SK-N-SH treated with all-trans-retinoic acid at 6 μM for 48 hours (cell line): ENCODE data around the gene SP2.

Experiments used
- ATAC-seq: fragments of 200-7000 bp; cut with Tn5 transposase; 3 replicates; pipeline ENCODE4 v1.9.1; 2020; ENCODE audit warnings: mild to moderate bottlenecking, moderate library complexity
- ARNTL ChIP-seq: fragments of 450-650 bp; formaldehyde crosslinking; IDR thresholded peaks from 2 replicates; pipeline ENCODE4 v1.5.0; 2020; ENCODE audit warnings: low read depth, mild to moderate bottlenecking, moderate library complexity, borderline replicate concordance
- BACH2 ChIP-seq: fragments of 250-450 bp; sonication (Bioruptor Pico); IDR thresholded peaks from 2 replicates; pipeline ENCODE4 v1.9.0; 2021; ENCODE audit warnings: mild to moderate bottlenecking, borderline replicate concordance
- CREB5 ChIP-seq: fragments of 250-450 bp; sonication (Bioruptor Pico); IDR thresholded peaks from 2 replicates; pipeline ENCODE4 v1.5.1; 2020; ENCODE audit warnings: low read depth, mild to moderate bottlenecking, moderate library complexity
- CSDC2 ChIP-seq: fragments of 250-450 bp; sonication (Bioruptor Pico); IDR thresholded peaks from 2 replicates; pipeline ENCODE4 v1.5.0; 2020; ENCODE audit warnings: mild to moderate bottlenecking, moderate library complexity
- ESRRG ChIP-seq: fragments of 250-450 bp; sonication (Bioruptor Pico); IDR thresholded peaks from 2 replicates; pipeline ENCODE4 v1.6.1; 2021; ENCODE audit warnings: mild to moderate bottlenecking
- GLIS3 ChIP-seq: fragments of 250-450 bp; sonication (Bioruptor Pico); IDR thresholded peaks from 2 replicates; pipeline ENCODE4 v1.5.0; 2020; ENCODE audit warnings: mild to moderate bottlenecking, moderate library complexity
- ISL1 ChIP-seq: fragments of 250-450 bp; sonication (Bioruptor Pico); IDR thresholded peaks from 2 replicates; pipeline ENCODE4 v2.1.2; 2022; ENCODE audit warnings: mild to moderate bottlenecking, moderate library complexity
- OSR1 ChIP-seq: fragments of 250-450 bp; sonication (Bioruptor Pico); IDR thresholded peaks from 2 replicates; pipeline ENCODE4 v1.8.0; 2022; ENCODE audit warnings: moderate library complexity, mild to moderate bottlenecking, inconsistent platforms
- PATZ1 ChIP-seq: fragments of 250-450 bp; sonication (Bioruptor Pico); IDR thresholded peaks from 2 replicates; pipeline ENCODE4 v1.8.0; 2020; ENCODE audit warnings: mild to moderate bottlenecking, moderate library complexity, borderline replicate concordance
- PPARA ChIP-seq: fragments of 250-450 bp; sonication (Bioruptor Pico); IDR thresholded peaks from 2 replicates; pipeline ENCODE4 v1.5.0; 2020; ENCODE audit warnings: mild to moderate bottlenecking, borderline replicate concordance
- RARB ChIP-seq: fragments of 250-450 bp; sonication (Bioruptor Pico); IDR thresholded peaks from 2 replicates; pipeline ENCODE4 v1.8.0; 2021; ENCODE audit warnings: mild to moderate bottlenecking, moderate library complexity
- TCF4 ChIP-seq: fragments of 250-450 bp; sonication (Bioruptor Pico); IDR thresholded peaks from 2 replicates; pipeline ENCODE4 v1.8.0; 2021; ENCODE audit warnings: mild to moderate bottlenecking, moderate library complexity, borderline replicate concordance
- TOX ChIP-seq: fragments of 250-450 bp; sonication (Bioruptor Pico); IDR thresholded peaks from 2 replicates; pipeline ENCODE4 v1.8.0; 2021; ENCODE audit warnings: mild to moderate bottlenecking, moderate library complexity, borderline replicate concordance
- ZFP3 ChIP-seq: fragments of 250-450 bp; sonication (Bioruptor Pico); IDR thresholded peaks from 2 replicates; pipeline ENCODE4 v1.5.0; 2020; ENCODE audit warnings: mild to moderate bottlenecking, moderate library complexity
- ZFP30 ChIP-seq: fragments of 450-650 bp; formaldehyde crosslinking; IDR thresholded peaks from 2 replicates; pipeline ENCODE4 v1.5.0; 2022; ENCODE audit warnings: mild to moderate bottlenecking, moderate library complexity
- ZNF565 ChIP-seq: fragments of 450-650 bp; formaldehyde crosslinking; conservative IDR thresholded peaks from 2 replicates; pipeline ENCODE4 v1.5.0; 2020; ENCODE audit warnings: low read depth, mild to moderate bottlenecking, moderate library complexity
- ZNF70 ChIP-seq: fragments of 450-650 bp; formaldehyde crosslinking; IDR thresholded peaks from 2 replicates; pipeline ENCODE4 v1.5.0; 2020; ENCODE audit warnings: mild to moderate bottlenecking, moderate library complexity
- ZNF8 ChIP-seq: fragments of 450-650 bp; formaldehyde crosslinking; IDR thresholded peaks from 2 replicates; pipeline ENCODE4 v1.5.0; 2020; ENCODE audit warnings: mild to moderate bottlenecking, moderate library complexity
- TF ChIP-seq, protein P1 (sequence below): fragments of 250-450 bp; sonication (Bioruptor Pico); IDR thresholded peaks from 2 replicates; pipeline ENCODE4 v1.8.0; 2021; ENCODE audit warnings: low read depth, mild to moderate bottlenecking, moderate library complexity, borderline replicate concordance

SP2 gene

DNA sequence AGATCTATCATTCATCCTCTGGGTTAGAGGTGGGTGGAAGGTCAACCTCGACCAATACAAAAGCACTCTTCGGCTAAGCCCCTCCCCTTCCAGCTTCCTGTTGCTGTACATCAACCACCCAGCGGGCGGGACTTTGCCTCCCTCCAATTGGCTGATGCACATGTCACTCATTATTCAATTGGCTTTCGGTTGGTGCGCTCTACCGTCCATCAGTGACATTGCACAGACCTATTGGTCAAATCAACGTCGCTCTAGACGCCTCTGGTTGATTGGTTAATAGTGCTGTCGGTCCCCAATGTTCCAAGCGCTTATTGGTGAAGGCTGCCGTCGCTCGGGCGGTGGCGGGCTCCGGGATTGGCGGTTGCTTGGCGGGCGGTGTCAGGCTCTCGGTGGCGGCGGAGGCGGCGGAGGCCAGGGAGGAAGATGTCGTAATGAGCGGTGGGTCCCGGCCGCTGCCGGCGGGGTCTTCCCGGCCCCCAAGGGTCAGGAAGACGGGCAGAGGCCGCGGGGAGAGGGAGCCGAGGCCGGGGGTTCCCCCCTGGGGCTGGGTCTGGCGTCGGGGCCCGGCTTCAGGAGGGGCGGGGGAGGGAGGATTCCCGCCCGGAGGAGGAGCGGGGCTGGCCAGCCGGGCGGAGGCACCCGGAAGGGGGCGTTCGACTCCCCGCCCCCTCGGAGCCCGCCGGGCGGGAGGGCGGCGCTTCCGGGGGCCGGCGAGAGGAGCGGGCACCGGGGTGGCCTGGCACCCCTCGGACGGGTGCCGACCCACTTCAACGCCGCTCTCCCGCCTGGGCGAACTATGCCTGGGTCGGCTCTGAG, at the start of gene SP2:
Gene SP2, plus strand, starts transcription at position 381 of the 816 bp plus-strand sequence. Its CDS starts 51 bp downstream, at position 432.
- no peak for TF ChIP-seq PPARA (CRISPR knock-in tag)
- 0 out of 2 replicates have a peak, but pooled peaks have one; percentile 4 for TF ChIP-seq ZFP3 (CRISPR knock-in tag)
- TF ChIP-seq GLIS3 (CRISPR knock-in tag) = 0 out of 2 replicates have a peak, but pooled peaks have one; percentile 69
- ATAC-seq = peak; percentile 95

GRCh38 chr17:47846716-47847340, 49.2 kb upstream of the SP2 start:
- no peak for TF ChIP-seq TOX (CRISPR knock-in tag)
- TF ChIP-seq TCF4 (CRISPR knock-in tag) = no peak
- TF ChIP-seq, protein P1, sequence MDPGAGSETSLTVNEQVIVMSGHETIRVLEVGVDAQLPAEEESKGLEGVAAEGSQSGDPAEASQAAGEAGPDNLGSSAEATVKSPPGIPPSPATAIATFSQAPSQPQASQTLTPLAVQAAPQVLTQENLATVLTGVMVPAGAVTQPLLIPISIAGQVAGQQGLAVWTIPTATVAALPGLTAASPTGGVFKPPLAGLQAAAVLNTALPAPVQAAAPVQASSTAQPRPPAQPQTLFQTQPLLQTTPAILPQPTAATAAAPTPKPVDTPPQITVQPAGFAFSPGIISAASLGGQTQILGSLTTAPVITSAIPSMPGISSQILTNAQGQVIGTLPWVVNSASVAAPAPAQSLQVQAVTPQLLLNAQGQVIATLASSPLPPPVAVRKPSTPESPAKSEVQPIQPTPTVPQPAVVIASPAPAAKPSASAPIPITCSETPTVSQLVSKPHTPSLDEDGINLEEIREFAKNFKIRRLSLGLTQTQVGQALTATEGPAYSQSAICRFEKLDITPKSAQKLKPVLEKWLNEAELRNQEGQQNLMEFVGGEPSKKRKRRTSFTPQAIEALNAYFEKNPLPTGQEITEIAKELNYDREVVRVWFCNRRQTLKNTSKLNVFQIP (CRISPR knock-in tag) = no peak
- TF ChIP-seq ARNTL (CRISPR knock-in tag) = no peak
- no peak for TF ChIP-seq ESRRG
- TF ChIP-seq PATZ1 (CRISPR knock-in tag) = no peak
- TF ChIP-seq ZNF8 (CRISPR knock-in tag) = no peak
- TF ChIP-seq ZNF565 = no peak
- TF ChIP-seq CREB5 (CRISPR knock-in tag) = no peak
- no peak for TF ChIP-seq ISL1 (CRISPR knock-in tag)
- TF ChIP-seq, all 23 proteins: peak for 0
- no peak for ATAC-seq

- TF ChIP-seq OSR1 (CRISPR knock-in tag) (no peak), ARNTL (CRISPR knock-in tag) (no peak), RARB (CRISPR knock-in tag) (no peak), GLIS3 (CRISPR knock-in tag) (no peak), CSDC2 (CRISPR knock-in tag) (no peak), CREB5 (CRISPR knock-in tag) (no peak), ZNF8 (CRISPR knock-in tag) (no peak), ZFP3 (CRISPR knock-in tag) (no peak), ZNF70 (CRISPR knock-in tag) (no peak), BACH2 (CRISPR knock-in tag) (no peak), TOX (CRISPR knock-in tag) (no peak), ZNF565 (no peak), PATZ1 (CRISPR knock-in tag) (no peak), TCF4 (CRISPR knock-in tag) (no peak), ZFP30 (no peak)
- TF ChIP-seq, protein P1 (CRISPR knock-in tag) = no peak
- TF ChIP-seq, all 23 proteins: peak for 0
Observed at GRCh38 chr17:47847341-47848197, 48.5 kb upstream of the SP2 start.

More at GRCh38 chr17:47847341-47848197, 48.5 kb upstream of the SP2 start:
- ATAC-seq = peak; percentile 44
